HCT116 (cell line): ENCODE data around the gene TMEM260. TPM values are rescaled to one million over a fixed set of nuclear protein-coding genes. Genes with fewer than 3 reads are reported as not detected.
A peak's percentile ranks its signal among the peaks of the same experiment; 100 is the strongest.

Experiments
- ATAC-seq: fragments of 200-7000 bp; cut with Tn5 transposase; 2 replicates; pipeline ENCODE4 v1.9.1; 2020; ENCODE audit warnings: mild to moderate bottlenecking, moderate library complexity
- BruUV-seq: library from RNA; stranded (reverse); fragments of 400-500 nt; replicated peaks from 2 replicates; lab custom pipeline; 2021; lab: Mats Ljungman, UMichigan
- CTCF ChIA-PET: fragments of 300-600 bp; sonication (Branson Sonifier 250); formaldehyde crosslinking; loops from one replicate; lab custom pipeline; 2021; ENCODE audit warnings: antibody characterized with exemption; lab: Charles Lee
- POLR2A ChIA-PET: fragments of 300-600, 350-600 bp; sonication (Branson Sonifier 250); formaldehyde crosslinking; loops from one replicate; lab custom pipeline; 2021; ENCODE audit warnings: antibody characterized with exemption; lab: Charles Lee
- RAD21 ChIA-PET, 2 experiments: fragments of 300-600 bp; sonication (Branson Sonifier 250); formaldehyde crosslinking; loops; one replicate each; lab custom pipeline; 2023; ENCODE audit warnings: low total read pairs in 2 of 2; ENCODE audit not compliant: uncharacterized antibody in 2 of 2, unreplicated experiment in 2 of 2, low non-redundant PET in 1 of 2; lab: Charles Lee
- DNase-seq: peaks from one replicate; pipeline ENCODE4 v3.0.0-alpha.2; 2010; ENCODE audit warnings: low read depth, low spot score
- H2AFZ ChIP-seq: fragments of 200-600 bp; shearing (Covaris generic), sonication (generic); 2 replicates; pipeline ENCODE4 v1.6.1; 2017; ENCODE audit warnings: low read depth, mixed run types, mixed read lengths, antibody characterized with exemption, low read length; ENCODE audit not compliant: poor library complexity, severe bottlenecking
- H3K27ac ChIP-seq: 2 replicates; pipeline ENCODE4 v1.5.1; 2012; ENCODE audit warnings: low read depth, low read length
- H3K27me3 ChIP-seq: fragments of 200-600 bp; sonication (generic); 2 replicates; pipeline ENCODE4 v1.6.1; 2016; ENCODE audit warnings: mixed run types, low read length, mixed read lengths; ENCODE audit not compliant: insufficient read depth
- H3K36me3 ChIP-seq, 2 experiments: fragments of 200-500 bp in 1 of 2; fragments of 200-600 bp in 1 of 2; sonication (Bioruptor generic) in 1 of 2; sonication (generic) in 1 of 2; 2 replicates each; pipeline versions ENCODE4 v1.5.1 to v1.6.1; 2014 to 2016; ENCODE audit warnings: low read length in 2 of 2, inconsistent platforms in 1 of 2, mixed read lengths in 1 of 2, mixed run types in 1 of 2; ENCODE audit not compliant: insufficient read depth in 2 of 2, control insufficient read depth in 1 of 2
- H3K4me1 ChIP-seq, 2 experiments: fragments of 200-600 bp in 1 of 2; sonication (generic) in 1 of 2; 2 replicates each; pipeline versions ENCODE4 v1.5.1 to v1.6.1; 2012 to 2017; ENCODE audit warnings: low read length in 2 of 2, inconsistent platforms in 1 of 2, mild to moderate bottlenecking in 1 of 2, mixed read lengths in 1 of 2, mixed run types in 1 of 2, moderate library complexity in 1 of 2; ENCODE audit not compliant: insufficient read depth in 2 of 2, control insufficient read depth in 1 of 2
- H3K4me2 ChIP-seq: fragments of 200-600 bp; sonication (generic); 2 replicates; pipeline ENCODE4 v1.6.1; 2017; ENCODE audit warnings: mixed run types, low read length, mixed read lengths
- H3K4me3 ChIP-seq, 2 experiments: fragments of 200-600 bp in 1 of 2; sonication (generic) in 1 of 2; replicated peaks in 1 of 2; 2 replicates each; pipeline ENCODE4 v1.5.1; 2011 to 2016; ENCODE audit warnings: low read length in 2 of 2, control low read depth in 1 of 2, low read depth in 1 of 2, mild to moderate bottlenecking in 1 of 2, mixed read lengths in 1 of 2, mixed run types in 1 of 2
- H3K79me2 ChIP-seq: fragments of 200-600 bp; sonication (generic); 2 replicates; pipeline ENCODE4 v1.6.1; 2017; ENCODE audit warnings: mild to moderate bottlenecking, mixed run types, low read length, moderate library complexity, mixed read lengths; ENCODE audit not compliant: insufficient read depth
- H3K9ac ChIP-seq: fragments of 200-600 bp; sonication (generic); 2 replicates; pipeline ENCODE4 v1.6.1; 2016; ENCODE audit warnings: low read length, mixed read lengths
- H3K9me2 ChIP-seq: fragments of 200-600 bp; sonication (generic), shearing (Covaris generic); 2 replicates; pipeline ENCODE4 v1.6.1; 2017; ENCODE audit warnings: mixed run types, mild to moderate bottlenecking, moderate library complexity; ENCODE audit not compliant: insufficient read depth
- H3K9me3 ChIP-seq, 2 experiments: fragments of 200-500 bp in 1 of 2; fragments of 200-600 bp in 1 of 2; sonication (Bioruptor generic) in 1 of 2; sonication (generic) in 1 of 2; 2 replicates each; pipeline ENCODE4 v1.6.1; 2014 to 2017; ENCODE audit warnings: low read length in 2 of 2, mixed read lengths in 2 of 2, inconsistent platforms in 1 of 2, low read depth in 1 of 2, mild to moderate bottlenecking in 1 of 2, mixed run types in 1 of 2, moderate library complexity in 1 of 2; ENCODE audit not compliant: control insufficient read depth in 1 of 2, insufficient read depth in 1 of 2
- H4K20me1 ChIP-seq: fragments of 200-600 bp; sonication (generic), shearing (Covaris generic); 2 replicates; pipeline ENCODE4 v1.6.1; 2017; ENCODE audit warnings: mixed run types, mild to moderate bottlenecking, moderate library complexity; ENCODE audit not compliant: insufficient read depth
- CBX3 ChIP-seq: IDR thresholded peaks from 2 replicates; pipeline ENCODE4 v1.6.1; 2012; ENCODE audit warnings: low read depth
- CEBPB ChIP-seq: IDR thresholded peaks from 2 replicates; pipeline ENCODE4 v1.6.1; 2012; ENCODE audit warnings: low read depth
- CTCF ChIP-seq, 3 experiments: fragments of 200-600 bp in 1 of 3; sonication (generic) in 1 of 3; IDR thresholded peaks in 2 of 3; conservative IDR thresholded peaks in 1 of 3; 2 replicates each; pipeline ENCODE4 v1.5.1; 2012 to 2017; ENCODE audit warnings: low read depth in 2 of 3, low read length in 2 of 3, antibody characterized with exemption in 1 of 3, borderline replicate concordance in 1 of 3, control low read depth in 1 of 3, mild to moderate bottlenecking in 1 of 3, mixed read lengths in 1 of 3, mixed run types in 1 of 3, moderate library complexity in 1 of 3; ENCODE audit not compliant: insufficient read depth in 1 of 3
- EGR1 ChIP-seq: IDR thresholded peaks from 2 replicates; pipeline ENCODE4 v1.6.1; 2012; ENCODE audit warnings: low read depth
- EZH2 ChIP-seq: fragments of 200-600 bp; sonication (generic); IDR thresholded peaks from 2 replicates; pipeline ENCODE4 v1.6.1; 2017; ENCODE audit warnings: antibody characterized with exemption, mixed run types
- EZH2phosphoT487 ChIP-seq: fragments of 200-600 bp; IDR thresholded peaks from 2 replicates; pipeline ENCODE4 v1.6.1; 2018; ENCODE audit warnings: antibody characterized with exemption, borderline replicate concordance
- JUND ChIP-seq: IDR thresholded peaks from 2 replicates; pipeline ENCODE4 v1.6.1; 2012
- POLR2A ChIP-seq: IDR thresholded peaks from 2 replicates; pipeline ENCODE4 v1.7.0; 2011; ENCODE audit warnings: borderline replicate concordance; ENCODE audit not compliant: insufficient read depth, insufficient read length; ENCODE audit errors: extremely low read depth
- POLR2AphosphoS5 ChIP-seq: IDR thresholded peaks from 2 replicates; pipeline ENCODE4 v1.6.1; 2011; ENCODE audit warnings: mild to moderate bottlenecking, low read depth, low read length, moderate library complexity
- RAD21 ChIP-seq: IDR thresholded peaks from 2 replicates; pipeline ENCODE4 v1.6.1; 2012; ENCODE audit warnings: low read depth, mild to moderate bottlenecking
- SIN3A ChIP-seq: IDR thresholded peaks from 2 replicates; pipeline ENCODE4 v1.6.1; 2012; ENCODE audit warnings: low read depth
- SP1 ChIP-seq: IDR thresholded peaks from 2 replicates; pipeline ENCODE4 v1.6.1; 2012; ENCODE audit warnings: low read depth
- SRF ChIP-seq: IDR thresholded peaks from 2 replicates; pipeline ENCODE4 v1.6.1; 2012; ENCODE audit warnings: low read depth
- YY1 ChIP-seq: IDR thresholded peaks from 2 replicates; pipeline ENCODE4 v1.6.1; 2011; ENCODE audit warnings: low read length, low read depth, moderate library complexity, mild to moderate bottlenecking; ENCODE audit not compliant: insufficient replicate concordance; ENCODE audit errors: extremely low read depth
- ZFX ChIP-seq: fragments of 450-650 bp; IDR thresholded peaks from 2 replicates; pipeline ENCODE4 v1.6.1; 2017
- ZNF274 ChIP-seq: fragments of 200-500 bp; sonication (Bioruptor generic); IDR thresholded peaks from 2 replicates; pipeline ENCODE4 v1.6.1; 2014; ENCODE audit warnings: mild to moderate bottlenecking, low read depth, low read length, inconsistent platforms
- intact Hi-C: fragments of 100-400 bp; cut with micrococcal nuclease; formaldehyde crosslinking; loops from 2 replicates; pipeline ENCODE4 v1.10.0; 2022
- total RNA-seq: library from RNA; stranded (reverse); gene quantifications from one replicate; pipeline ENCODE4 v1.2.1, GENCODE V29; 2021; ENCODE audit not compliant: unreplicated experiment
- TF ChIP-seq, protein P1 (sequence below): IDR thresholded peaks from 2 replicates; pipeline ENCODE4 v1.6.1; 2012

Gene TMEM260
- total RNA-seq, 1 experiment from 2014 or later, result 12.5 TPM

DNA sequence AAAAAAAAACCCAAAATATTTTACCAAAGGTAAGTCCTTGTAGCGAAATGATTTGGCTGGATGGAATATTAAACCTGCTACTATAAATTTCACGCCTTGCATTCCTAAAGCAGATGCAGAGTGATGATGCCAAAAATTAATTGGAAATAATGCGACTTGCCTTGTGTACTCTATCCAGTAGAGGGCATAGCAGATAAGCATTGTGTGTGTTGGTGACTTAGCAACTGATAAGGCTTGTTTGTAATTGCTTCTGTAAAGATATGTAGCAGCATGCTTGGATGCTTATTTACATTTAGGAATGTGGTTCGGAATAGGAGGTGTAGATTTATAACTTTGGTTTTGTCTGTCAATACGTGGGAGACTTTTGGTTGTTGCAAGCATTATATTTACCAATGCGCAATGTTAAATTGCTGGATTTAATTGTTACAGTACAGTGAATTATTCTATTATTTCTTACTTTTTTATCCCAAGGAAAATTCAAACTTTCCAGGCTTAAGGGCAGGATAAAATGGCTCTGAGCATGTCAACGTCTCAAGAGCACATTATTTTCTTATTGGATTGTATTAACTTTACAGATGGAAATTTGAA is 80.5 kb downstream of the TMEM260 start (continued):
- TF ChIP-seq CTCF (IDR thresholded peaks at IDR 0.05 in 2 of 3, conservative IDR thresholded peaks at IDR 0.05 in 1 of 3; ENCODE audit: borderline replicate concordance in 1 of 3, insufficient read depth in 1 of 3, low read depth in 2 of 3, low read length in 2 of 3) (peak; percentile 59 to 80 (median 70)), SIN3A (no peak), POLR2A (no peak), EZH2 (no peak)

DNA sequence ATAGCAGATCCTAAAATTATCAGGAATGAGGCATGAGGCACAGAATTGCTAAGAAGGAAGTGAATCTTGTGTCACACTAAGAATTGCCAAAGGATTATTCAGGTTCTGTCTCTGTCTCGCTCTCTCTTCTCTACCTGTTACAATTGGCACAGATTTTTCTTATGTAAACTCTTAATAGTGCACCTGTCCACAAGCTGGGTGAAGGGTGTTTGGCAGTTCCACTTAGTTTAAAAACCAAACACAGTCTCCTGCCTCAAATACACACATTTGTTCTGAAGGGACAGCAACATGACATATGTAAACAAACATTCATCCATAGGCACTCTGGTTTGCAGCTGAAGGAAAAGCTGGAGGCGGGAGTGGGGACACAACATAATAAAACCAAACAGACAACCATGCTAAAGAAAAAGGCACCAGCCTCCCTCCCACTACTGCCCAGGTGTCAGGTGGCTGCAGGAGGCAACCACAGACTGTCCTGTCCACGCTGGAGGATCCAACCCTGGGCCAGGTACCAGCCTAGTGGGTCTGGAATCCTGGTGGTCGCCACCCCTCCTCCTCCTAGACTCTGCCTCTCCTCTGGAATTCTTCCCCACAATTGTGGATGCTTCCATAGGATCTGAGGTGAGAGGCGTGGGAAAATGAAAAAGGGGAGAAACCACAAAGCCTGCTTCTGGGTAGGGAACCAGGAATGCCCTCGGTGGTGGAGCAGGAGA is 81.2 kb downstream of the TMEM260 start:
- no peaks in the 10 kb centered on the region for H3K9me3 ChIP-seq
- H3K36me3 ChIP-seq, result no peaks in the 10 kb centered on the region
- no peak overlapping the region for H3K27ac ChIP-seq
- H2AFZ ChIP-seq, result no peak overlapping the region
- H3K79me2 ChIP-seq, result no peaks in the 10 kb centered on the region
- no peak overlapping the region for H3K4me2 ChIP-seq
- BruUV-seq, result no TSS peak
- intact Hi-C loops, result loop anchor here (1.0 to 5.0 kb wide), 4 partner anchors 211 to 656 kb away; no protein-coding TSS in a partner anchor
- no peak overlapping the region for H3K9ac ChIP-seq
- no peaks in the 10 kb centered on the region for H3K4me1 ChIP-seq
- no peak for ATAC-seq
- RAD21 ChIA-PET, result no interaction called here
- no peak for DNase-seq
- H4K20me1 ChIP-seq, result no peaks in the 10 kb centered on the region
- no peaks in the 10 kb centered on the region for H3K9me2 ChIP-seq
- no peak overlapping the region for H3K4me3 ChIP-seq
- POLR2A ChIA-PET, result no interaction called here
- no peaks in the 10 kb centered on the region for H3K27me3 ChIP-seq
- CTCF ChIA-PET, result interaction anchor here (0.6 kb wide), 1 partner anchor 10 kb away, joined by 4 read pairs; no protein-coding TSS in a partner anchor
- TF ChIP-seq EZH2phosphoT487, result no peak
- TF ChIP-seq, protein P1, sequence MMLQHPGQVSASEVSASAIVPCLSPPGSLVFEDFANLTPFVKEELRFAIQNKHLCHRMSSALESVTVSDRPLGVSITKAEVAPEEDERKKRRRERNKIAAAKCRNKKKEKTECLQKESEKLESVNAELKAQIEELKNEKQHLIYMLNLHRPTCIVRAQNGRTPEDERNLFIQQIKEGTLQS, result no peak
- no peak for TF ChIP-seq JUND
- no peak for TF ChIP-seq EGR1
- no peak for TF ChIP-seq RAD21
- no peak for TF ChIP-seq YY1
- TF ChIP-seq CBX3, result no peak
- no peak for TF ChIP-seq POLR2AphosphoS5
- TF ChIP-seq ZFX, result no peak
- no peak for TF ChIP-seq CTCF (IDR thresholded peaks at IDR 0.05 in 2 of 3, conservative IDR thresholded peaks at IDR 0.05 in 1 of 3; ENCODE audit: borderline replicate concordance in 1 of 3, insufficient read depth in 1 of 3, low read depth in 2 of 3, low read length in 2 of 3)
- no peak for TF ChIP-seq SRF
- no peak for TF ChIP-seq ZNF274
- no peak for TF ChIP-seq EZH2
- TF ChIP-seq CEBPB, result no peak
- TF ChIP-seq SP1, result no peak
